22Rv1 (cell line): ENCODE results near the gene RDH5.

ENCODE experiments used
- ZFX ChIP-seq: fragments of 450-650 bp; IDR thresholded peaks from 2 replicates; pipeline ENCODE4 v1.6.1; 2017; ENCODE audit warnings: antibody characterized with exemption, borderline replicate concordance
- TF ChIP-seq, protein P1 (sequence below): fragments of 450-650 bp; IDR thresholded peaks from 2 replicates; pipeline ENCODE4 v1.5.1; 2017; ENCODE audit warnings: mild to moderate bottlenecking

DNA sequence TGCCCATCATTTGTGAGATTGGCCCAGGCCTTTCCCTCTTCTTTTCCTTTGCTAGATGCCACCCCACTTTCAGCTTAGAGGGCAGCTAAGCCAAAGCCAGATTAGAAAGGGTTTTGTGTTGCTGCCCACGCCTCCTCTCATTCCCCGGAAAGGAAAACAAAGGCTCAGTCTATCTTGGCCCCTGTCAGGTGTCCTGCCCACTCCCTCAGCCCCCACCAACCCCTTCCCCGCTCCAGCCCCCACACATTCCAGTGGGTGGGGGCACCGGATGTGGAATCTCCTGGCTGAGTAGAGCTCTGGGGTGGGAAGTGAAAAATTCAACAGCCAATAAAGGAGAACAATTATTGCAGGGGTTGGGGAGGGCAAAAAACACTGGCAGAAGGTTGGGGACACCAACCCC lies 2.2 kb upstream of the RDH5 start:
- TF ChIP-seq, protein P1, sequence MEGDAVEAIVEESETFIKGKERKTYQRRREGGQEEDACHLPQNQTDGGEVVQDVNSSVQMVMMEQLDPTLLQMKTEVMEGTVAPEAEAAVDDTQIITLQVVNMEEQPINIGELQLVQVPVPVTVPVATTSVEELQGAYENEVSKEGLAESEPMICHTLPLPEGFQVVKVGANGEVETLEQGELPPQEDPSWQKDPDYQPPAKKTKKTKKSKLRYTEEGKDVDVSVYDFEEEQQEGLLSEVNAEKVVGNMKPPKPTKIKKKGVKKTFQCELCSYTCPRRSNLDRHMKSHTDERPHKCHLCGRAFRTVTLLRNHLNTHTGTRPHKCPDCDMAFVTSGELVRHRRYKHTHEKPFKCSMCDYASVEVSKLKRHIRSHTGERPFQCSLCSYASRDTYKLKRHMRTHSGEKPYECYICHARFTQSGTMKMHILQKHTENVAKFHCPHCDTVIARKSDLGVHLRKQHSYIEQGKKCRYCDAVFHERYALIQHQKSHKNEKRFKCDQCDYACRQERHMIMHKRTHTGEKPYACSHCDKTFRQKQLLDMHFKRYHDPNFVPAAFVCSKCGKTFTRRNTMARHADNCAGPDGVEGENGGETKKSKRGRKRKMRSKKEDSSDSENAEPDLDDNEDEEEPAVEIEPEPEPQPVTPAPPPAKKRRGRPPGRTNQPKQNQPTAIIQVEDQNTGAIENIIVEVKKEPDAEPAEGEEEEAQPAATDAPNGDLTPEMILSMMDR: no peak
- TF ChIP-seq ZFX: no peak
